GOT3 (cell line): ENCODE results near the gene CD63.
"Not testable (repeated sequence)": the region's sequence is repeated elsewhere in the genome, so short reads cannot be mapped to it uniquely, and the experiment has no call there.

Source experiments
- DNase-seq: peaks from one replicate; lab custom pipeline; 2025; ENCODE audit warnings: mixed read lengths; lab: John Stamatoyannopoulos, UW

Gene CD63

GRCh38 chr12:55728939-55729818 is at the start of gene CD63:
Gene CD63, minus strand, starts transcription at chr12:55729009. Its CDS starts 668 bp downstream, at chr12:55728341.
- DNase-seq: peak; percentile 31

GRCh38 chr12:55777856-55778255 is 49.0 kb upstream of the CD63 start:
- DNase-seq: no peak

- DNase-seq: no peak
These were observed 42.9 kb upstream of the CD63 start for GRCh38 chr12:55771736-55772135.

GRCh38 chr12:55767156-55767555 is 38.3 kb upstream of the CD63 start:
- DNase-seq: no peak

GRCh38 chr12:55765736-55766290 is 37.0 kb upstream of the CD63 start:
- no peak for DNase-seq

GRCh38 chr12:55762646-55763045 is 33.8 kb upstream of the CD63 start:
- DNase-seq: no peak

GRCh38 chr12:55760663-55761062 is 31.9 kb upstream of the CD63 start:
- no peak for DNase-seq

GRCh38 chr12:55758575-55758974 is 29.8 kb upstream of the CD63 start:
- not testable (repeated sequence) for DNase-seq

- DNase-seq: no peak
These were observed 28.9 kb upstream of the CD63 start for GRCh38 chr12:55757701-55758100.

GRCh38 chr12:55755246-55755645 is 26.4 kb upstream of the CD63 start:
- no peak for DNase-seq

- DNase-seq: no peak
These were observed 19.6 kb upstream of the CD63 start for GRCh38 chr12:55748230-55748993.

GRCh38 chr12:55746913-55747231 is 18.1 kb upstream of the CD63 start:
- DNase-seq: no peak

GRCh38 chr12:55746174-55746912 is 17.5 kb upstream of the CD63 start:
- no peak for DNase-seq

GRCh38 chr12:55745361-55746173 is 16.8 kb upstream of the CD63 start:
- DNase-seq: no peak

GRCh38 chr12:55744340-55745030 is 15.7 kb upstream of the CD63 start:
- no peak for DNase-seq

- DNase-seq: no peak
These were observed 14.9 kb upstream of the CD63 start for GRCh38 chr12:55743406-55744339.

GRCh38 chr12:55742719-55743405 is 14.1 kb upstream of the CD63 start, which contains the start of gene GDF11:
Gene GDF11, plus strand, starts transcription at chr12:55743122. Its CDS starts 195 bp downstream, at chr12:55743317.
- no peak for DNase-seq

GRCh38 chr12:55741931-55742680 is 13.3 kb upstream of the CD63 start:
- DNase-seq: no peak
